Endothelial cell of umbilical vein (primary cell): ENCODE data around the gene CPO. TPM values are rescaled to one million over a fixed set of nuclear protein-coding genes. Genes with fewer than 3 reads are reported as not detected.

Experiments
- BruUV-seq: library from RNA; stranded (reverse); fragments of 400-500 nt; replicated peaks from 2 replicates; lab custom pipeline; 2021; lab: Mats Ljungman, UMichigan
- CTCF ChIA-PET: fragments of 300-600, 350-600 bp; sonication (Branson Sonifier 250); formaldehyde crosslinking; loops from one replicate; lab custom pipeline; 2021; ENCODE audit warnings: antibody characterized with exemption, inconsistent platforms; lab: Charles Lee
- POLR2A ChIA-PET: fragments of 300-600, 350-600 bp; sonication (Branson Sonifier 250); formaldehyde crosslinking; loops from one replicate; lab custom pipeline; 2021; ENCODE audit warnings: antibody characterized with exemption, inconsistent platforms; lab: Charles Lee
- DNase-seq: peaks from one replicate; pipeline ENCODE4 v3.0.0-alpha.2; 2011; ENCODE audit warnings: low read depth, low spot score
- FAIRE-seq: peaks from 2 replicates; lab custom pipeline; 2011; peaks lifted over from hg19 to GRCh38; lab: Jason Lieb, UNC
- H2AFZ ChIP-seq: 2 replicates; pipeline ENCODE4 v1.6.0; 2012; ENCODE audit warnings: low read depth, low read length, control low read depth, inconsistent platforms
- H3K27ac ChIP-seq: 2 replicates; pipeline ENCODE4 v1.5.1; 2011; ENCODE audit warnings: low read depth, mild to moderate bottlenecking, control low read depth, low read length, moderate library complexity; ENCODE audit not compliant: insufficient read depth
- H3K27me3 ChIP-seq, 2 experiments: 2 replicates each; pipeline versions ENCODE4 v1.6.0 to v1.6.1; 2011; ENCODE audit warnings: low read length in 2 of 2, mixed read lengths in 1 of 2; ENCODE audit not compliant: control insufficient read depth in 2 of 2, insufficient read depth in 2 of 2
- H3K36me3 ChIP-seq, 2 experiments: 2 replicates in 1 of 2; 3 replicates in 1 of 2; pipeline ENCODE4 v1.5.1; 2011; ENCODE audit warnings: low read length in 2 of 2, mild to moderate bottlenecking in 1 of 2, moderate library complexity in 1 of 2; ENCODE audit not compliant: control insufficient read depth in 2 of 2, insufficient read depth in 2 of 2; ENCODE audit errors: extremely low read depth in 1 of 2
- H3K4me1 ChIP-seq: 3 replicates; pipeline ENCODE4 v1.5.1; 2011; ENCODE audit warnings: mild to moderate bottlenecking, low read length; ENCODE audit not compliant: control insufficient read depth, insufficient read depth; ENCODE audit errors: extremely low read depth
- H3K4me2 ChIP-seq: 2 replicates; pipeline ENCODE4 v1.6.1; 2011; ENCODE audit warnings: low read length, control low read depth, mixed read lengths; ENCODE audit not compliant: insufficient read depth
- H3K4me3 ChIP-seq, 3 experiments: fragments of 200-600 bp in 1 of 3; sonication (generic), shearing (Covaris generic) in 1 of 3; replicated peaks in 1 of 3; 2 replicates each; pipeline ENCODE4 v1.5.1; 2011 to 2016; ENCODE audit warnings: control low read depth in 3 of 3, low read length in 3 of 3, mild to moderate bottlenecking in 2 of 3, inconsistent platforms in 1 of 3, low read depth in 1 of 3, moderate library complexity in 1 of 3; ENCODE audit not compliant: insufficient read depth in 1 of 3
- H3K79me2 ChIP-seq: 2 replicates; pipeline ENCODE4 v1.6.0; 2012; ENCODE audit warnings: low read length, inconsistent platforms; ENCODE audit not compliant: control insufficient read depth, insufficient read depth
- H3K9ac ChIP-seq: replicated peaks from 2 replicates; pipeline ENCODE3; 2011; ENCODE audit warnings: low read length, control low read depth; ENCODE audit not compliant: insufficient read depth; ENCODE audit errors: extremely low read depth
- H3K9me1 ChIP-seq: replicated peaks from 3 replicates; pipeline ENCODE4 v1.6.0; 2011; ENCODE audit warnings: mild to moderate bottlenecking, low read length; ENCODE audit not compliant: control insufficient read depth, insufficient read depth; ENCODE audit errors: extremely low read depth
- H3K9me3 ChIP-seq: replicated peaks from 2 replicates; pipeline ENCODE4 v1.5.1; 2012; ENCODE audit warnings: low read length, inconsistent platforms; ENCODE audit not compliant: control insufficient read depth, insufficient read depth
- H4K20me1 ChIP-seq: replicated peaks from 2 replicates; pipeline ENCODE3; 2011; ENCODE audit warnings: mild to moderate bottlenecking, low read length; ENCODE audit not compliant: control insufficient read depth, insufficient read depth; ENCODE audit errors: extremely low read depth
- CTCF ChIP-seq, 2 donors: IDR thresholded peaks; 1 replicate in 1 of 2; 2 replicates in 1 of 2; pipeline ENCODE4 v1.5.1; 2011; ENCODE audit warnings: low read length in 2 of 2, mild to moderate bottlenecking in 2 of 2, moderate library complexity in 2 of 2, control low read depth in 1 of 2, inconsistent platforms in 1 of 2, low read depth in 1 of 2; ENCODE audit not compliant: insufficient read depth in 1 of 2; ENCODE audit errors: extremely low read depth in 1 of 2
- EZH2 ChIP-seq: IDR thresholded peaks from 2 replicates; pipeline ENCODE4 v1.6.1; 2012; ENCODE audit warnings: borderline replicate concordance, low read depth, mild to moderate bottlenecking, moderate library complexity, low read length, inconsistent platforms; ENCODE audit not compliant: severe bottlenecking
- FOS ChIP-seq: IDR thresholded peaks from 2 replicates; pipeline ENCODE4 v1.6.1; 2011; ENCODE audit warnings: mild to moderate bottlenecking, low read length, moderate library complexity, borderline replicate concordance; ENCODE audit not compliant: insufficient read depth
- GATA2 ChIP-seq: IDR thresholded peaks from 2 replicates; pipeline ENCODE4 v1.7.0; 2011; ENCODE audit warnings: low read depth, mild to moderate bottlenecking, moderate library complexity, mixed read lengths, low read length; ENCODE audit not compliant: insufficient read length, insufficient read depth
- JUN ChIP-seq: IDR thresholded peaks from 2 replicates; pipeline ENCODE4 v1.6.1; 2011; ENCODE audit warnings: borderline replicate concordance, low read depth; ENCODE audit not compliant: insufficient read length, insufficient read depth
- MYC ChIP-seq: IDR thresholded peaks from one replicate; pipeline ENCODE4 v1.6.1; 2011; ENCODE audit warnings: mild to moderate bottlenecking, low read depth, low read length
- POLR2A ChIP-seq: IDR thresholded peaks from 2 replicates; pipeline ENCODE4 v1.6.1; 2012; ENCODE audit warnings: low read depth, mild to moderate bottlenecking, control low read depth, low read length
- POLR2AphosphoS5 ChIP-seq: IDR thresholded peaks from 2 replicates; pipeline ENCODE4 v1.6.1; 2012; ENCODE audit warnings: low read depth, mild to moderate bottlenecking, control low read depth, low read length, moderate library complexity; ENCODE audit not compliant: insufficient read depth
- dilution Hi-C: fragments of 300-500 bp; cut with MboI; formaldehyde crosslinking; loops from one replicate; pipeline ENCODE4 v1.15.0; 2019; ENCODE audit warnings: low sequenced_read_pairs; ENCODE audit not compliant: extremely low pct_ligation_motif_present
- intact Hi-C: fragments of 100-400 bp; cut with micrococcal nuclease; formaldehyde crosslinking; loops from one replicate; pipeline ENCODE4 v1.10.0; 2022
- polyA plus RNA-seq, 4 experiments: library from polyadenylated mRNA; depleted of rRNA in 3 of 4; stranded (reverse) in 3 of 4; unstranded in 1 of 4; fragments of >200 nt; gene quantifications; 2 replicates each; pipeline versions ENCODE4 v1.2.1 to v1.2.3, GENCODE V29; 2011 to 2012; ENCODE audit warnings: missing spikeins in 1 of 4
- total RNA-seq: library from RNA; stranded (reverse); gene quantifications from 2 replicates; pipeline ENCODE4 v1.2.3, GENCODE V29; 2021
- TF ChIP-seq, protein P1 (sequence below): IDR thresholded peaks from 2 replicates; pipeline ENCODE4 v1.6.1; 2011; ENCODE audit not compliant: insufficient read depth, insufficient read length

CPO gene
- total and polyA plus RNA-seq, 2 donors (not counting 3 experiments of a cell fraction or from before 2014, with no cell fraction given) = not detected

DNA sequence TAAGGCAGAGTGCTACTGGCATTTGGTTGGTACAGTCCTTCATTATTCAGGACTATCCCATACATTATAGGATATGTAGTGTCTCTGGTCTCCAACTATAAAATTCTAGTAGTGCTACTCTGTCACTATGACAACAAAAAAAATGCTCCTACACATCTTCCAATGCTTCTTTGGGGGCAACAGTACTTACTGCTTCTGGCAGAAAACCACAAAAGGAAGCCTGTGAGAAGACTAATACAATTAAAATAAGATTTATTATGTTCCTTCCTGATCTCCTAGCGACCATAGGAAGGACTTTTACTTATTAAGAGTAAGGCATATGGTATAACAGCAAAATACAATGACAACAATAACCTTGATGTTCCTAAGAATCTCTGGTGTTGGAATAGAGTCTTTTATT, 48.4 kb upstream of the CPO start:
- Histone ChIP-seq H3K4me3 (no peak overlapping the region), H3K9me1 (no peaks in the 10 kb centered on the region), H3K4me1 (no peaks in the 10 kb centered on the region), H3K36me3 (no peaks in the 10 kb centered on the region), H3K27me3 (no peaks in the 10 kb centered on the region), H3K9ac (no peak overlapping the region), H3K9me3 (no peaks in the 10 kb centered on the region), H3K79me2 (no peaks in the 10 kb centered on the region), H2AFZ (no peak overlapping the region), H3K4me2 (no peak overlapping the region), H4K20me1 (no peaks in the 10 kb centered on the region), H3K27ac (no peak overlapping the region)
- DNase-seq (peak; percentile 37), FAIRE-seq (no peak)
- TF ChIP-seq POLR2AphosphoS5 (no peak), GATA2 (no peak), JUN (no peak)
- ChIA-PET POLR2A (no interaction called here), CTCF (interaction anchor here (0.6 kb wide), 1 partner anchor 22 kb away, joined by 3 read pairs; no protein-coding TSS in a partner anchor)
- intact Hi-C loops = no loop called here
- no TSS peak for BruUV-seq
- dilution Hi-C loops = no loop called here

GRCh38 chr2:206915121-206915520, 24.2 kb upstream of the CPO start:
- ChIA-PET POLR2A (no interaction called here), CTCF (interaction anchor here (1.2 kb wide), 1 partner anchor 120 kb away, joined by 3 read pairs; no protein-coding TSS in a partner anchor)
- Histone ChIP-seq H3K4me2 (no peak overlapping the region), H3K9me1 (no peaks in the 10 kb centered on the region), H3K79me2 (no peaks in the 10 kb centered on the region), H4K20me1 (no peaks in the 10 kb centered on the region), H3K4me3 (no peak overlapping the region), H3K36me3 (no peaks in the 10 kb centered on the region), H3K9ac (no peak overlapping the region), H3K9me3 (no peaks in the 10 kb centered on the region), H3K27me3 (no peaks in the 10 kb centered on the region), H3K4me1 (peaks cover 3% of the 10 kb centered on the region), H2AFZ (no peak overlapping the region), H3K27ac (no peak overlapping the region)
- peak; percentile 86 for DNase-seq
- intact Hi-C loops = no loop called here
- dilution Hi-C loops = no loop called here
- peak; percentile 94 for TF ChIP-seq GATA2
- no peak for TF ChIP-seq POLR2A
- TF ChIP-seq FOS = peak; percentile 94
- peak; percentile 22 for TF ChIP-seq JUN
- TF ChIP-seq POLR2AphosphoS5 = peak; percentile 34
- TF ChIP-seq MYC = no peak
- TF ChIP-seq CTCF (IDR thresholded peaks at IDR 0.05; ENCODE audit: extremely low read depth in 1 of 2, insufficient read depth in 1 of 2, low read depth in 1 of 2, low read length in 2 of 2) = no peak
- TF ChIP-seq EZH2 = no peak
- TF ChIP-seq, protein P1, sequence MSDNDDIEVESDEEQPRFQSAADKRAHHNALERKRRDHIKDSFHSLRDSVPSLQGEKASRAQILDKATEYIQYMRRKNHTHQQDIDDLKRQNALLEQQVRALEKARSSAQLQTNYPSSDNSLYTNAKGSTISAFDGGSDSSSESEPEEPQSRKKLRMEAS = no peak
- peak; percentile 72 for FAIRE-seq
- no TSS peak for BruUV-seq
